BLaER1 treated with 17β-estradiol and CSF1 and Interleukin-3, amounts not matched to agents 10 nM and 100 nM (cell line): ENCODE measurements around the gene FSTL4.
A peak's percentile ranks its signal among the peaks of the same experiment; 100 is the strongest.

Experiments
- H3K27ac ChIP-seq, 11 experiments: shearing (Covaris generic); formaldehyde crosslinking; 2 replicates each; pipeline ENCODE4 v1.8.1; 2022
- H3K27me3 ChIP-seq, 11 experiments: shearing (Covaris generic); formaldehyde crosslinking; 2 replicates each; pipeline ENCODE4 v1.8.1; 2022
- H3K36me3 ChIP-seq, 11 experiments: shearing (Covaris generic); formaldehyde crosslinking; 2 replicates each; pipeline ENCODE4 v1.8.1; 2022
- H3K4me1 ChIP-seq, 10 experiments: shearing (Covaris generic); formaldehyde crosslinking; 2 replicates each; pipeline ENCODE4 v1.8.1; 2022
- H3K4me2 ChIP-seq, 11 experiments: shearing (Covaris generic); formaldehyde crosslinking; 2 replicates each; pipeline ENCODE4 v1.8.1; 2022
- H3K4me3 ChIP-seq, 10 experiments: shearing (Covaris generic); formaldehyde crosslinking; 2 replicates each; pipeline ENCODE4 v1.8.1; 2022
- H3K9ac ChIP-seq, 11 experiments: shearing (Covaris generic); formaldehyde crosslinking; 2 replicates each; pipeline ENCODE4 v1.8.1; 2022
- H3K9me3 ChIP-seq, 11 experiments: shearing (Covaris generic); formaldehyde crosslinking; replicated peaks in 1 of 11; 2 replicates each; pipeline ENCODE4 v1.8.1; 2022
- H4K20me1 ChIP-seq, 11 experiments: shearing (Covaris generic); formaldehyde crosslinking; 2 replicates each; pipeline ENCODE4 v1.8.1; 2022
- Cebpa-rat ChIP-seq, 11 experiments: shearing (Covaris generic); IDR thresholded peaks; 2 replicates each; pipeline ENCODE4 v1.8.1; 2022

FSTL4 gene

DNA sequence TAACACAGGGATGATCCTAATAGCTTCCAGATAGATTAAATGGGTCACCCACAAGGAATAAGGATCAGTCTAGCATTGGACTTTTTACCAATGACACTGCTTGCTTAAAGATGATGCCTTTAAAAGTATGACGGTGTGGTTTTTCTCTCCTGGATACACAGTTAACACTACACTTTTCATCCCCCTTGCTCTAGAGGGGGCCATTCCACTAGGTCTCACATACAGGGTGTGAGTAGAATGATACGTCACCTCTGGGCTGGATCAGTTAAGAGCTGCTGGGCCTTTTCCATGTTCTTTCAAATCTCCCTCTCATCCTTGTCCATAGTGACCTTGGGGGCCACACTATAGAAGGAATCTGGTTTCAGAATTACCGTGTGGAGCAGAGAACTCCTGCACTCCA, 140.6 kb downstream of the FSTL4 start:
- Histone ChIP-seq H3K9ac (no peak overlapping the region; a peak in 1 of 22 replicates), H3K4me1 (peaks cover 9 to 56% (median 35%) of the 10 kb centered on the region in 10 experiments), H4K20me1 (no peaks in the 10 kb centered on the region), H3K36me3 (no peaks in the 10 kb centered on the region), H3K27ac (peak overlapping the region in 7 of 11 experiments; percentile 0 to 73 (median 58); a peak in 11 of 22 replicates), H3K9me3 (no peaks in the 10 kb centered on the region; a peak in 2 of 22 replicates), H3K27me3 (no peaks in the 10 kb centered on the region), H3K4me3 (no peak overlapping the region), H3K4me2 (peak overlapping the region in 7 of 11 experiments; percentile 31 to 72 (median 66); a peak in 12 of 22 replicates)
- TF ChIP-seq Cebpa-rat (IDR thresholded peaks at IDR 0.05): no peak

DNA sequence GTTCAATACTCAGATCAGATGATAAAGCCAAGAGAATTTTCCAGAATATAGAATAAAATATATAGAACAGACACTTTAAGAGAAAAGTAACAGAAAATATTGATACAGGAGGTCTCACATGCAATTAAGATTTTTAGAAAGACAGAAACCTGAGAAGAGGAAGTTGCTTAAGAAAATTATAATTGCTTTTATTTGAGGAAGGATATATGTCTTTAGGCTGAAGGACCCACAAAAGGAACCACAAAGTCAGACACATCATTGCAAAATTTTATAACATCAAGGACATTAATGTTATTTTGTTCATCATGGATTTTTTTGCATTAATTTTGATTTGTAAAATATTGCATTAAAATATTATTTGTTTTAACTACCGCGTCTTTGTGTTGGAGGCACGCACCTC, 141.5 kb downstream of the FSTL4 start:
- H4K20me1 ChIP-seq: no peaks in the 10 kb centered on the region
- H3K4me2 ChIP-seq: peak overlapping the region in 8 of 11 experiments; percentile 18 to 72 (median 64); a peak in 14 of 22 replicates
- no peaks in the 10 kb centered on the region for H3K36me3 ChIP-seq
- no peak overlapping the region; a peak in 1 of 22 replicates for H3K9ac ChIP-seq
- no peaks in the 10 kb centered on the region for H3K27me3 ChIP-seq
- no peak overlapping the region for H3K4me3 ChIP-seq
- no peaks in the 10 kb centered on the region; a peak in 2 of 22 replicates for H3K9me3 ChIP-seq
- peak overlapping the region in 7 of 11 experiments; percentile 0 to 73 (median 58); a peak in 10 of 22 replicates for H3K27ac ChIP-seq
- peaks cover 12 to 65% (median 44%) of the 10 kb centered on the region in 10 experiments for H3K4me1 ChIP-seq
- TF ChIP-seq Cebpa-rat (IDR thresholded peaks at IDR 0.05): no peak

DNA sequence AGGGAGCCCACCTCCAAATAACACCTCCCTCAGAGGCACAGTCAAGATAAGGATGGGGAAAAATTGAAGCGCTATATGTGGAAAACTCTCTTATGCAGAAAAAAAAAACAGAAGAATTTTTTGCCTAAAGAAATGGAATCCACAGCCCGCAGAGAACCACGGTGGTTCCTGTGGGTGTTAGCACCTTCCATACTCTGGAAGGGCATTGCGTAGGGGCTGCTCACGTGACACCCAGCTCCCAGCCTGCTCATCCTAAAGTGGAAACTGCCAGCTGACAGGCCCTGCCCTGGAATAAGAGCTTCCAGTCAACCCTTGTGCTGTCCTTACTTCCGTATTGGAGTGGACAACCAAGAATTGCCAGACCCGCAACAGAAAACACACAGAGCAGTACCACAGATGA, 142.5 kb downstream of the FSTL4 start:
- no peaks in the 10 kb centered on the region for H3K27me3 ChIP-seq
- no peak overlapping the region for H3K4me3 ChIP-seq
- no peak for TF ChIP-seq Cebpa-rat (IDR thresholded peaks at IDR 0.05)
- H3K36me3 ChIP-seq: no peaks in the 10 kb centered on the region
- H3K4me2 ChIP-seq: peak overlapping the region in 7 of 11 experiments; percentile 17 to 83 (median 53); a peak in 12 of 22 replicates
- H3K4me1 ChIP-seq: peaks cover 18 to 75% (median 53%) of the 10 kb centered on the region in 10 experiments
- H3K27ac ChIP-seq: peak overlapping the region in 3 of 11 experiments; percentile 9 to 65 (median 22); a peak in 7 of 22 replicates
- no peak overlapping the region for H3K9ac ChIP-seq
- no peaks in the 10 kb centered on the region for H4K20me1 ChIP-seq
- no peaks in the 10 kb centered on the region; a peak in 2 of 22 replicates for H3K9me3 ChIP-seq

- no peaks in the 10 kb centered on the region; a peak in 2 of 22 replicates for H3K9me3 ChIP-seq
- H3K4me2 ChIP-seq: peak overlapping the region in 4 of 11 experiments; percentile 1 to 83 (median 68); a peak in 8 of 22 replicates
- 0 out of 22 replicates have a peak overlapping the region, but pooled peaks of 2 of the 11 experiments have one; percentile 8 to 22 for H3K27ac ChIP-seq
Observed at GRCh38 chr5:133469252-133469651, 143.1 kb downstream of the FSTL4 start.

GRCh38 chr5:133468596-133468995, 143.7 kb downstream of the FSTL4 start:
- Histone ChIP-seq H3K9me3 (no peaks in the 10 kb centered on the region; a peak in 2 of 22 replicates), H4K20me1 (no peaks in the 10 kb centered on the region), H3K27ac (peak overlapping the region in 1 of 11 experiments; percentile 71; a peak in 3 of 22 replicates), H3K4me2 (peak overlapping the region in 5 of 11 experiments; percentile 40 to 83 (median 67); a peak in 8 of 22 replicates), H3K36me3 (no peaks in the 10 kb centered on the region), H3K4me3 (no peak overlapping the region), H3K9ac (no peak overlapping the region), H3K4me1 (peaks cover 18 to 81% (median 54%) of the 10 kb centered on the region in 10 experiments), H3K27me3 (no peaks in the 10 kb centered on the region)
- no peak for TF ChIP-seq Cebpa-rat (IDR thresholded peaks at IDR 0.05)

More at GRCh38 chr5:133469252-133469651, 143.1 kb downstream of the FSTL4 start:
- H3K27me3 ChIP-seq: no peaks in the 10 kb centered on the region
- H3K4me1 ChIP-seq: peaks cover 18 to 80% (median 54%) of the 10 kb centered on the region in 10 experiments
- no peak overlapping the region for H3K9ac ChIP-seq
- H3K36me3 ChIP-seq: no peaks in the 10 kb centered on the region
- no peak overlapping the region for H3K4me3 ChIP-seq
- TF ChIP-seq Cebpa-rat (IDR thresholded peaks at IDR 0.05): no peak
- no peaks in the 10 kb centered on the region for H4K20me1 ChIP-seq

- H3K9ac ChIP-seq: peak overlapping the region in 2 of 11 experiments; percentile 12 to 32; a peak in 1 of 22 replicates
- no peak for TF ChIP-seq Cebpa-rat (IDR thresholded peaks at IDR 0.05)
- no peaks in the 10 kb centered on the region for H3K36me3 ChIP-seq
- H3K27ac ChIP-seq: peak overlapping the region in 6 of 11 experiments; percentile 8 to 71 (median 52); a peak in 9 of 22 replicates
- H3K4me3 ChIP-seq: no peak overlapping the region
- H3K4me2 ChIP-seq: peak overlapping the region; percentile 37 to 83 (median 67); a peak in 21 of 22 replicates
- no peaks in the 10 kb centered on the region for H4K20me1 ChIP-seq
- no peaks in the 10 kb centered on the region for H3K27me3 ChIP-seq
- H3K4me1 ChIP-seq: peaks cover 18 to 81% (median 54%) of the 10 kb centered on the region in 10 experiments
- no peaks in the 10 kb centered on the region; a peak in 2 of 22 replicates for H3K9me3 ChIP-seq
Observed at GRCh38 chr5:133467826-133468463, 144.4 kb downstream of the FSTL4 start.

GRCh38 chr5:133467335-133467779, 145.0 kb downstream of the FSTL4 start:
- peaks cover 18 to 81% (median 54%) of the 10 kb centered on the region in 10 experiments for H3K4me1 ChIP-seq
- TF ChIP-seq Cebpa-rat (IDR thresholded peaks at IDR 0.05): no peak
- H3K4me2 ChIP-seq: peak overlapping the region; percentile 37 to 83 (median 67)
- no peak overlapping the region for H3K4me3 ChIP-seq
- H3K27me3 ChIP-seq: no peaks in the 10 kb centered on the region
- H3K9me3 ChIP-seq: no peaks in the 10 kb centered on the region; a peak in 2 of 22 replicates
- peak overlapping the region in 4 of 11 experiments; percentile 11 to 38 (median 22); a peak in 2 of 22 replicates for H3K9ac ChIP-seq
- no peaks in the 10 kb centered on the region for H3K36me3 ChIP-seq
- peak overlapping the region in 6 of 11 experiments; percentile 22 to 71 (median 52); a peak in 9 of 22 replicates for H3K27ac ChIP-seq
- H4K20me1 ChIP-seq: no peaks in the 10 kb centered on the region

DNA sequence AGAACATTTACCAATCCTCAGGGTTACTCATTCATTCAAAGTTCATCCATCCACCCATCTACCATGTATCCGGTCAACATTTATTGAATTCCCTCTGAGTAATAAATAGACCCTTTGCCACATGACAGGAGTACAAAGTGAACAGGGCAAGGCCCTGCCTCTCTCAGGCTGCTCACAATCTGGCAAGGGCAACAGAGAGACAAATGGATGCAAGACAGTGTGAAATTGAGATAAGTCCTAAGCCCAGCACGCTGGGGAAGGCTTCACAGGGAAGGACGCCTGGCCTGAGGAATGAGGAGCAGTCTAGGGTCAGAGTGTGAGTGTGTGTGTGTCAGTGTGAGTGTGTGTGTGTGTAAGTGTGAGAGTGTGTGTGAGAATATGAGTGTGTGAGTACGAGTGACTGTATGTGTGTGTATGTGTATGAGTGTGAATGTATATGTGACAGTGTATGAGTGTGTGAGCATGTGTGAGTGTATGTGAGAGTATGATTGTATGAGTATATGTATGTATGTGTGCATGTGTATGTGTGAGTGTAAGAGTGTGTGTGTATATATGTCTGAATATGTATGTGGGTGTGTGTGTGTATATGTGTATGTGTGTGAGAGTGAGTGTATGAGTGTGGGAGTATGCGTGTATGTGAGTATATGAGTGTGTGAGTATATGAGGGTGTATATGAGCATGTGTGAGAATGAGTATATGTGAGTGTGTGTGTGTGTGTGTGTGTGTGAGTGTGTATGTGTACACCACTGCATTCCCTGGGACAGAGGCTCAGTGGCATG, 145.6 kb downstream of the FSTL4 start:
- Histone ChIP-seq H4K20me1 (no peaks in the 10 kb centered on the region), H3K27ac (peak overlapping the region in 7 of 11 experiments; percentile 12 to 71 (median 56); a peak in 10 of 22 replicates), H3K4me1 (peaks cover 18 to 76% (median 54%) of the 10 kb centered on the region in 10 experiments), H3K4me3 (no peak overlapping the region), H3K9me3 (no peaks in the 10 kb centered on the region), H3K9ac (peak overlapping the region in 2 of 11 experiments; percentile 11 to 38; a peak in 2 of 22 replicates), H3K4me2 (peak overlapping the region; percentile 37 to 83 (median 67)), H3K36me3 (no peaks in the 10 kb centered on the region), H3K27me3 (no peaks in the 10 kb centered on the region)
- no peak for TF ChIP-seq Cebpa-rat (IDR thresholded peaks at IDR 0.05)
